Measurements from ENCODE around the gene DGAT2.

DNA sequence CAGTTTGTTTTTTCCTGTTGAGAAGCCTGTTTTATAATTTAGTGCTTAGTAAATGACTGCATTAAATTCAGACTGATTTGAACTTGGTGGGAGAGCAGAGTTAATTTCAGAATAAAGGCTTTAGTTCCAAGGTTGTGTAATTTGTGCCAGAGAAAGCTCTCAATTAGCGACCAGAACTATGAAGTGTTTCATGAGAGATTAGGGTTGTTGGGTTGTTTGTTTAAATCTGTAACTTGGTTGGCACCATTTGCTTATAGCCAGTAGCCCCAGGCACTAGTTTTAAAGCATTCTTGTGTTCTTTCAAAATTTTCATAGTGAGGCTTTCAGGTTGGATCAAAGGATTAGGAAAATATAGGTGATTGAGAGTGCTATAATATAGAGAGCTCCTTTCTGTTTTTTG lies 71.9 kb downstream of the DGAT2 start:
- TF ChIP-seq CTCF (IDR thresholded peaks at IDR 0.05; ENCODE audit: low read length) (no peak), EZH2 (IDR thresholded peaks at IDR 0.05; ENCODE audit: borderline replicate concordance, low read length) (no peak)

Measured in OCI-LY1 (cell line).